GM21447 (cell line): Measurements from ENCODE around the gene GMPR2.
A peak's percentile ranks its signal among the peaks of the same experiment; 100 is the strongest.

ENCODE experiments used
- ATAC-seq: cut with Tn5 transposase; IDR thresholded peaks from one replicate; pipeline ENCODE4 v1.9.1; 2021; ENCODE audit not compliant: unreplicated experiment

The GMPR2 gene

DNA sequence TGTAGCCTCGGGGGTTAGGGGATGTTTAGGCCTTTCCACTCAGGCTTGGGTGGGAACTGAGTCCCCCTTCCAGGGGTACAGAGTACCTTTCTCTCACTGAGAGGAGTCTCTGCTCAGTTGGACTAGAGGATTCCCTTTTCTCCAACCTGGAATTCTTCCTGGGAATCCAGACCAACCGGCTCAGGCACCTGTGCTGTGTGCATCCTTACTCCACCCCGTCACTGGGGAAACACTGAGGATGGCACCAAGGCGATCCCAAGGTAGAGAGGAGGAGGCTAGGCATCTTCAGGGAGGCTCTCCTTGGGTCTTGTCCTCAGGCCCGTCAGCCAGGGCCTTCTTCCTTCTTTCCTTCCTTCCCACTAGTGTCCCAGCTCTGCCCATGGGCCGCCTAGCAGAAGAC is 31.1 kb downstream of the GMPR2 start:
- no peak for ATAC-seq

- ATAC-seq: no peak
These were observed 31.6 kb downstream of the GMPR2 start for GRCh38 chr14:24264298-24264697.

DNA sequence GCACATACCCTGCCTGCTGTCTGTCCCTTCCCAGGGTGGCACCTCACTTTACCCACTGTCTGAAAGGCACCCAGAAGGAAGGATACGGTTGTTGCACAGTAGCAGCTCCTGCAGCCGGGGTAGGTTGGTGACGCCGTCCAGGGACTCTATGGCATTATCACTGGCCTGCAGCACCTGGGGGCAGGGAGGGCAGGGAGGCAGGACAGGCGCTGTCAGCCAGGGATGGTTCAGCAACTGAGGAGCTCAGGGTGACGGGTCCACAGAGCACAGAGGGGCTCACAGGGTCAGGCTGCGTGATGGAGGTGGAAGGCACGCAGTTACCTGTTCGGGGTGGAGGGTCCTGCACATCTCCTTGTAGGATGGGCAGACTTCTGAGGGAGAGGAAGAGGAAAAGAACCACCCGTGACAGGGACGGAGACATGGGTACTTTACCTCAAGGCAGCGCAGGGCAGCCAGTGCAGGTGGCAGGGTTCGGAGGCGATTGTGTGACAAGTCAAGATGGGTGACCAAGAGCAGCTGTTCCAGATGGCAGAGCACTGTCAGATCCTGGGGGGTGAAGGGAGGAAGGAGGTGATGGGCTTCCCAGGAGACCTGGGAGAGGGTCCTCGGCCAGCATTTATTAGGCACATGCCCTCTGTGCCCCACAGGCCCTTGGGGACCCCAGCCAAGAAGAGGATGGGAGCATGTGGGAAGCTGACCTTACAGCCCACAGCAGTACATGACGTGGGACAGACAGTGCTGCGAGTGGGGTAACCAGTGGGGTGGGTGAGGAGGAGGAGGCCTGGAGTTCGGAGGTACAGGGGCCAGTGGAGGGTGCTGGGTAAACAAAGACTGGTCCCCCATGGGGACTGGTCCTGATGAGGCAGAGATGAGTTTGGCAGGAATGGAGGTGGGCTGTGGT is 33.9 kb downstream of the GMPR2 start:
- no peak for ATAC-seq

GRCh38 chr14:24267516-24267915 is 34.8 kb downstream of the GMPR2 start:
- no peak for ATAC-seq

GRCh38 chr14:24268225-24268624 is 35.5 kb downstream of the GMPR2 start:
- ATAC-seq: no peak

DNA sequence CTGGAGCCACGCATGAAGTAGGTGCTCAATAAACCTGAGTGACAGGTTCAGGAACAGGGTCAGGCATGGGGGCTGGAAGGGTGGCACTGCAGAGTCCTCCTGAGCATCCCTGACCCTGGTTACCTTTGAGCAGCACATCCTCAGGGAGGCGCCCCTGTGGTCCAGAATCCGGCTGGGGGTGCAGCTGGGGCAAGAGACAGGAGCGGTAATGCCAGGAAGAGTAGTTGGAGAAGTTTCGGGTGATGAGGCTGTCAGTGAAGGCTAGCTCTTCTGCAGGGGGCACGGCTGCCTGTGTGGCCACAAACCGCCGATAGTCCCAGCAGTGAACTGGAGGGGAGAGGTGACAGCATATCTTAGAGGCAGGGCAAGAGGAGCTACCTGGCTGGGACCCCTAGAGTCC is 36.6 kb downstream of the GMPR2 start:
- ATAC-seq: no peak

DNA sequence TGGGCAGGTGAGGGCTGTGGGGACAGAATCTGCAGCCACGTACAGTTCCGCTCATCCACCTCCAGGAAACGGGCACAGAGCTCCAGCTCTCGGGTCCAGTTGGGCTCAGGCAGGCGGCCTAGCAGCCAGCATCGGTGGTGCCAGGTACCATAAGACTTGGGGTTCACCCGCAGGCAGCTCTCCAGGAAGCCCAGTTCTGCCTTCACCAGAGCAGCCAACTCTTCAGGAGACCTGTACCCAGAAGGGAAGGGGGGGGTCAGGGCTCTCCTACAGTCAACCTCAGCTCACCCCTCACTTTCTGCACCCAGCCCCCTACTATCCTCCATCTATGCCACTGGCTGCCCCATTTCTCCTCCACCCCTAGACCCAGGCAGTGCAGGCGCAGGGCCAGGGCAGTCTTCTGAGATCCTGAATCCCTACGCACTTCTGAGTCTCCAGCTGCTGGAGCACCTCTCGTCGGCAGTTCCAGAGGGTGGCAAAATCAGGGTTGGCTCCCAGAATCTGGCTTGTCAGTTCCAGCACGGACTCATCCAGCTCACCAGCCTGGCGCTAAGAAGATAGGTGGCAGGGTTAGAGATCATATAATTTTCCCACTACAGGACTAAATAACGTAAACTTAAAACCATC is 37.3 kb downstream of the GMPR2 start:
- no peak for ATAC-seq

DNA sequence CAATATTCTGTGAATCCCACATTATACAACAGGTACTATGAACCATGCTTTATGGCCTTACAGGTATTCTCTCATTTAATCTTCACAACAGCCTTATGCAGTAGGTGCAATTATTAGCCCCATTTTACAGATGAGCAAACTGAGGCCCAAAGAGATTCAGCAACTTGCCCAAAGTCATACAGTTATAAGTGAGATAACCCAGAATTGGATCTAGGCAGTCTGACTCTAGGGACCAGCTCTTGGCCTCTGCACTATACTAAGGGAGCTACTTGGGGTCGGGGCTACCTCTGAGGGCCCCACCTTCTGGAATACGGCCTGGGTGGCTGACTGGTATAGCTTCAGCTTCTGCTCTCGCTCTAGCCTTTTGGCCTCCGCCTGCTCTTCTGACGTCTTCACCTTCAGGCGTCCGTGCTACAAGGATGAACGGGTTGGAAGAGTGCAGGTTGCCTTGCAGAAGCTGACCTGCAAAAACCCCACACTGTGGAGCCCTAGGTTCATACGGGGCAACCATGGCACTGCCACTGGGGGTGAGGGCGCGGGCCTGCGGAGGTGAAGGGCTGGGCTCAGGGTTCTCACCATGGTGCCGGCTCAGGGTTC is 37.9 kb downstream of the GMPR2 start:
- no peak for ATAC-seq

DNA sequence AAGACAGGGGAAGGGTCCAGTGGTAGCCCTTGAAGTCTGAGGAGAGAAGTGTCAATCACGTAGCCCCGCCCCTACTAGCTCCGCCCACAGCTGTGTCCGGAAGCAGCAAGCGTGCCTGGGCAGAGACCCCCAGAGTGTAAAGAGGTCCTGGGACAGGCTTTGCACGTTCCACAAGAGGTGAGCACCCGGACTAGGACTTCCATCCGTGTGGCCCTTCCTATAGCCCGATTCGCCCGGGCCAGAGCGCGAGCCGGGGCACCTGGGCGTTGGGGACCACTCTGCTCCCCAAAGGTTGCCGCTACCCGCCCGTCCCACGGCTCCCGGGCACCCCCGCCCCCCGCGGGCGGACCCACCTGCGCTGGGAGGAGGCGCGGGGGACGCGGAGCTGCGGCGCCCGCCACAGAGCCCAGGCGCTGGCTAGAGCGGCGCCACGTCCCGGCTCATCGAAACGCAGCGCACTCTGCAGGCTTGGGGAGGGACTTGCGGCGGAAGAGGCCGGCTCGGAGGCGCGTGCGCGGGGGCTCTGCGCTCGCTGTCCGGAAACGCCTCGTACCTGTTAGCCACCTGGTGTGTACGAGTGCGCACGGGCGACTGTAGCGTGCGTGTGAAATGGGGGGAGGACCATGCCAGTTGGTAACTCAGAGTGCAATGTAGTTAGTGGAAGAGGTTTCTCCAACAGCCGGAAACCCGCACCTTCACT is 38.6 kb downstream of the GMPR2 start, which contains the start of gene RABGGTA:
Gene RABGGTA, minus strand, starts transcription at position 464 of the 700 bp plus-strand sequence. CDS start 482 bp downstream, outside the sequence.
- peak; percentile 76 for ATAC-seq

DNA sequence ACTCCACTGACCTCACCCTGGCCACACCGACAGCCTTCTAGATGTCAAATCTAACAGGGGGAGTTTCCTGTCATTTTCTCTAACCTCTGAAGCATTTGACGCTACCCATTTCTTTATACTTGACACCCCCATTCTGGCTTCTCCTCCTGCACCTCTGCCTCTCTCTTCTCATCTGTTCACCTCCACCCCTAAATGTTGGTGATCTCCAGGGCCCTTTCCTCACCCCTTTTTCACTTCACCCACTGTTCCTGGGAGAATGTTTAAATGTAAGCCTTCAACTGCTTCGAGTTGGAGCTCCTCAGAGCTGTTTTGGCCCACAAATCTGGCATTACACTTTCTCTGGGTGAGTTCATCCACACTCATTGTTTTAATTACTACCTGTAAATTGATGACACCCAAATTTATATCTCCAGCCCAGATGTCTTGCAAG is 39.1 kb downstream of the GMPR2 start:
- no peak for ATAC-seq

DNA sequence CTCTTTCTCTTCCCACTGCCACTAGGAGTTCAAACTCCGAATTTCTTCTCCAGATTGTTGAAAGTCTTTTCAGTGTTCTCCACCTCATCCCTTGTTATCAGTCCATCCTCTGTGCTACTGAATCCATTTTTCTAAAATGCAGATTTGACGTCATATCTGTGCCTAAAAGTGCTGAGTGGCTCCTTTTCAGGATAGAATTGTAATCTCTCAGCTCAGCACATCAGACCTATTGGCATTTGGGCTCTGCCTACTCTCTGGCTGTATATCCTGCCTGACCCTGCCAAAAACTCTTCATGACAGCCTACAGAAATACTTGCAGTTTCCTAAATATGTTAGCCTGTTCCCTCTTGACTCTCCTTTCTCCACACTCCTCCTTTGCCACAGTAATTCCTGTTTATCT is 39.7 kb downstream of the GMPR2 start:
- ATAC-seq: no peak

- no peak for ATAC-seq
These were observed 40.8 kb downstream of the GMPR2 start for GRCh38 chr14:24273422-24273998.

DNA sequence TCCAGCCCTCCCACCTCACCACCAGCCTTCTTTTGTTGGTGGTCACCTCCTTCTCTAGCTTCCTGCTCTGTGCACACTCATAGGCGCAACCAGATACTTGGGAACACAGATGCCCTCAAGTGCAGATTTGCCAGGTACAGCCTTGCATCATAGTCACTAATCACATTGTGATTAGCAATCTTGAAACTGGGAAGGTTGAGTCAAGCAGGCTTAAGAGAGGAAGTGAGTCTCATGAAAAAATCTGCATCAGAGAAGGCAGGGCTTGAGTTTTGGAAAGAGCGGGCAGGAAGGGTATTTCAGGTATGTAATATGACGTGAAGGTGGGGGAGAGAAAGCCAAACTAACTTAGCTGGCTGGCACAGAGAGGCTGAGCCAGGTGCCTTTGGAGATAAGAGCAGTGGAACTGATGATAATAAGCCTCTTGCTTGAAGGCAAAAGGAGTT is 41.4 kb downstream of the GMPR2 start:
- ATAC-seq: peak; percentile 50

- ATAC-seq: no peak
These were observed 44.3 kb downstream of the GMPR2 start for GRCh38 chr14:24277071-24277470.

DNA sequence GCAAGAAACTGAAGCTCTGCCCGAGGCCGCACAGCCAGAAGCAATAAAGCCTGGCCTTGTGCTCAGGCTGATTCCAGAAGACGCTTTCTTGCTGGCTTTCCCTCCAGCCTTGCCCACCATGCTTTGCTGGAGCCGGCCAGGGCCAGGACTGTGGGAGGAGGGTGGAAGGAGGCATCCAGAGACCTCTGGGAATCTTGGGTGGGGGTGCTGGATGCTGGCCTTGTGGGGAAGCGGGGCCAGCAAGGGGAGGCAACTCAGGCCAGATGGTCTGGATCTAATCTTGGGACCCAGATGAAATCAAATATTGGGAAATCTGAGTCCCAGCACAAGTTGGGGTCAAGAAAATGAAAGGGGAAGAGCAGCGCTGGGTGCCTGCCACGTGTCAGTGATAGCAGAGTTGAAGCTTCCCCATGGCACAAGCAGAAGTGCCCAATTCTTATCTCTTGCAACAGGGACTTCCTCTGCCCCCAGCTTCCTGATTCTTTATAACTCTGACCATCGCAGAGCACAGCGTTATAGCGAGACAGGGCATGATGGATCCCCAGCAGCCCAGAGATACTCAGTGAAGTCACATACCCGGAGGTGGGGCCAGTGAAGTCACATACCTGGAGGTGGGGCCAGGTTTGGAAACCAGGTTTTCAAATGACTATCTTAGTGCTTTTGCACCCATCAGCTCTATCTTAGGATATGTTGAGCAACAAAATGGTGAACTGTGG is 45.0 kb downstream of the GMPR2 start:
- no peak for ATAC-seq

DNA sequence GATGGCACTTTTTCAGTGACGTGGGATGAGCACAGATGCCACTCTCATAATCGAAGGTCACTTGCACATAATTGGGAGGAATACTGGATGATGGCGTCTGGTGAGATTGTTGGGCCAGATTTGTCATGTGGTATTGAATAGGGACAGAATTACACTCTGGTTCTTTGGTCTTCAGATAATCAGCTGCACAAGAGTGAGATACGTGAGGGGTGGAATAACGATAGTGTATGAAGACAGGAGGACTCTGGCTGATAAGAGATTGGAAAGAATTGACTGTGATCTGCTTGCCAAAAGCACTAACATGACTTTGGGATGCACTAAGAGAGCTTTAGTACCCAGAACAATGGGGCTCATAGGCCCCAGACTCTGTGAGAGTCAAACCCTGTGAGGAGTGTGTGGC is 45.7 kb downstream of the GMPR2 start:
- ATAC-seq: no peak

GRCh38 chr14:24279301-24280186 is 46.8 kb downstream of the GMPR2 start:
- peak; percentile 69 for ATAC-seq

GRCh38 chr14:24280797-24281460 is 48.2 kb downstream of the GMPR2 start:
- ATAC-seq: no peak

DNA sequence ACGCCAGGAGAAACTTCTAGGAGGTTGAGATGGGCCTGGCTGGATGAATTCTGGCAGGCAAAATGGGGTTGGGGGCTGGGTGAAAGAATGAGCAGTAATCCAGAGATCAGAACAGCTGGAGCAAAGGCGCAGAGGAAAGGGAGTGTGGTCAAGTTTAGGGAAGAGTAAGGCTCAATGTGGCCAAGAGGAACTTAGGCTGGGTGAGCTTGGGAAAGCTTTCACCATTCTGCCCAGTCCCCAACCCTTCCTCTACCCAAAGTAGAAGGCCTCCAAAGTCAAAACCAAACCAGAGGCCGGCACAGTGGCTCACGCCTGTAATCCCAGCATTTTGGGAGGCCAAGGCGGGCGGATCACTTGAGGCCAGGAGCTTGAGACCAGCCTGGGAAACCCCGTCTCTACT is 48.9 kb downstream of the GMPR2 start:
- ATAC-seq: no peak
